Left ventricle myocardium inferior (tissue), 1 donor: Measurements from ENCODE around the gene FAM120A. TPM values are rescaled to one million over a fixed set of nuclear protein-coding genes. Genes with fewer than 3 reads are reported as not detected.

ENCODE experiments used
- DNase-seq: peaks from one replicate; pipeline ENCODE4 v3.0.0-alpha.2; 2020
- H3K27ac ChIP-seq: fragments of 200-600 bp; replicated peaks from 2 replicates; pipeline ENCODE4 v1.8.0; 2021
- H3K27me3 ChIP-seq: fragments of 200-600 bp; 2 replicates; pipeline ENCODE4 v1.8.0; 2021; ENCODE audit warnings: low read depth
- H3K36me3 ChIP-seq: fragments of 200-600 bp; 2 replicates; pipeline ENCODE4 v1.8.0; 2021
- H3K4me1 ChIP-seq: fragments of 200-600 bp; 2 replicates; pipeline ENCODE4 v1.8.0; 2021
- H3K4me3 ChIP-seq: fragments of 200-600 bp; 2 replicates; pipeline ENCODE4 v1.8.0; 2021; ENCODE audit warnings: mild to moderate bottlenecking, moderate library complexity
- H3K9me3 ChIP-seq: fragments of 200-600 bp; replicated peaks from 2 replicates; pipeline ENCODE4 v1.8.0; 2021
- CTCF ChIP-seq: fragments of 200-600 bp; IDR thresholded peaks from 2 replicates; pipeline ENCODE4 v1.8.0; 2021; ENCODE audit warnings: antibody characterized with exemption, mild to moderate bottlenecking, borderline replicate concordance
- intact Hi-C: fragments of 100-400 bp; cut with micrococcal nuclease; formaldehyde crosslinking; loops from one replicate; pipeline ENCODE4 v1.11.0; 2022
- total RNA-seq: library from RNA; stranded (reverse); fragmentation: NEBNext Ultra II Directional; extraction: Animal tissue kit (Norgen Biotek cat#: 25700); gene quantifications from one replicate; pipeline ENCODE4 v1.2.1, GENCODE V29; 2021
- donor health status: DM: no; HTN: yes; CAD: no; lungs with severe emphysema.

FAM120A gene
- total RNA-seq, 1 donor from 2014 or later: 104 TPM

GRCh38 chr9:93580654-93581380 is 129.3 kb downstream of the FAM120A start:
- intact Hi-C loops: no loop called here
- no peak for DNase-seq
- TF ChIP-seq CTCF: no peak
- H3K27me3 ChIP-seq: no peaks in the 10 kb centered on the region
- H3K4me3 ChIP-seq: no peak overlapping the region
- peak overlapping the region; percentile 94 for H3K27ac ChIP-seq
- peaks cover 78% of the 10 kb centered on the region for H3K4me1 ChIP-seq
- H3K36me3 ChIP-seq: no peaks in the 10 kb centered on the region
- H3K9me3 ChIP-seq: peaks cover 6% of the 10 kb centered on the region

- H3K36me3 ChIP-seq: no peaks in the 10 kb centered on the region
- peaks cover 86% of the 10 kb centered on the region for H3K4me1 ChIP-seq
- no peak for DNase-seq
- intact Hi-C loops: no loop called here
- H3K4me3 ChIP-seq: no peak overlapping the region
- no peaks in the 10 kb centered on the region for H3K27me3 ChIP-seq
- peak overlapping the region; percentile 94 for H3K27ac ChIP-seq
- TF ChIP-seq CTCF: no peak
- peaks cover 6% of the 10 kb centered on the region for H3K9me3 ChIP-seq
Observed at GRCh38 chr9:93582115-93582514, 130.6 kb downstream of the FAM120A start.

- peak overlapping the region; percentile 94 for H3K27ac ChIP-seq
- H3K4me3 ChIP-seq: no peak overlapping the region
- no peaks in the 10 kb centered on the region for H3K27me3 ChIP-seq
- DNase-seq: no peak
- H3K4me1 ChIP-seq: peaks cover 85% of the 10 kb centered on the region
- H3K9me3 ChIP-seq: peaks cover 6% of the 10 kb centered on the region
- intact Hi-C loops: no loop called here
- TF ChIP-seq CTCF: no peak
- no peaks in the 10 kb centered on the region for H3K36me3 ChIP-seq
Observed at GRCh38 chr9:93582550-93582949, 131.1 kb downstream of the FAM120A start.

GRCh38 chr9:93585259-93585658 is 133.8 kb downstream of the FAM120A start:
- H3K4me3 ChIP-seq: no peak overlapping the region
- no peaks in the 10 kb centered on the region for H3K36me3 ChIP-seq
- no peak for DNase-seq
- intact Hi-C loops: loop anchor here (5.0 kb wide), 1 partner anchor 443 kb away; no protein-coding TSS in a partner anchor
- peak overlapping the region; percentile 64 for H3K27ac ChIP-seq
- H3K27me3 ChIP-seq: no peaks in the 10 kb centered on the region
- peaks cover 85% of the 10 kb centered on the region for H3K4me1 ChIP-seq
- no peak for TF ChIP-seq CTCF
- peaks cover 6% of the 10 kb centered on the region for H3K9me3 ChIP-seq

GRCh38 chr9:93585695-93586094 is 134.2 kb downstream of the FAM120A start:
- Histone ChIP-seq H3K27ac (peak overlapping the region; percentile 64), H3K9me3 (peaks cover 6% of the 10 kb centered on the region), H3K4me1 (peaks cover 85% of the 10 kb centered on the region), H3K36me3 (no peaks in the 10 kb centered on the region), H3K4me3 (no peak overlapping the region), H3K27me3 (no peaks in the 10 kb centered on the region)
- no peak for TF ChIP-seq CTCF
- intact Hi-C loops: loop anchor here (5.0 kb wide), 1 partner anchor 443 kb away; no protein-coding TSS in a partner anchor
- no peak for DNase-seq
